Measurements from ENCODE around the gene OR10A6. TPM values are rescaled to one million over a fixed set of nuclear protein-coding genes. Genes with fewer than 3 reads are reported as not detected.
A peak's percentile ranks its signal among the peaks of the same experiment; 100 is the strongest.

OR10A6 gene
- total RNA-seq, 1 donor = under 0.01 TPM

- H3K4me3 ChIP-seq (ENCODE audit: low read depth, low read length) = no peak overlapping the region
- no peak for DNase-seq (ENCODE audit: low read depth)
- TF ChIP-seq CTCF (IDR thresholded peaks at IDR 0.05; ENCODE audit: insufficient read depth, low read depth, low read length) = no peak
Measured at GRCh38 chr11:7949934-7950333, 18.9 kb upstream of the OR10A6 start.

- DNase-seq (ENCODE audit: low read depth) = no peak
- H3K4me3 ChIP-seq (ENCODE audit: low read depth, low read length) = no peak overlapping the region
- no peak for TF ChIP-seq CTCF (IDR thresholded peaks at IDR 0.05; ENCODE audit: insufficient read depth, low read depth, low read length)
Measured at GRCh38 chr11:7944123-7944522, 13.1 kb upstream of the OR10A6 start.

GRCh38 chr11:7941608-7942007 is 10.5 kb upstream of the OR10A6 start, which contains the start of gene OR10A3:
TSS of gene OR10A3 (minus strand) at chr11:7941708. CDS start at chr11:7939520, 2,188 bp downstream.
- TF ChIP-seq CTCF (IDR thresholded peaks at IDR 0.05; ENCODE audit: insufficient read depth, low read depth, low read length) = no peak

GRCh38 chr11:7941146-7941545 is 10.1 kb upstream of the OR10A6 start:
- DNase-seq (ENCODE audit: low read depth) = no peak
- no peak for TF ChIP-seq CTCF (IDR thresholded peaks at IDR 0.05; ENCODE audit: insufficient read depth, low read depth, low read length)
- H3K4me3 ChIP-seq (ENCODE audit: low read depth, low read length) = no peak overlapping the region

More at GRCh38 chr11:7941608-7942007, 10.5 kb upstream of the OR10A6 start, which contains the start of gene OR10A3:
- H3K4me3 ChIP-seq (ENCODE audit: low read depth, low read length) = no peak within 1 kb of the TSS
- DNase-seq (ENCODE audit: low read depth) = no peak

- no peak for DNase-seq (ENCODE audit: low read depth)
- TF ChIP-seq CTCF (IDR thresholded peaks at IDR 0.05; ENCODE audit: insufficient read depth, low read depth, low read length) = no peak
Measured at GRCh38 chr11:7936615-7937014, 5.5 kb upstream of the OR10A6 start.

GRCh38 chr11:7927635-7928034 is 3.4 kb downstream of the OR10A6 start:
- peak; percentile 28 for DNase-seq (ENCODE audit: low read depth)
- TF ChIP-seq CTCF (IDR thresholded peaks at IDR 0.05; ENCODE audit: insufficient read depth, low read depth, low read length) = no peak
- no peak overlapping the region for H3K4me3 ChIP-seq (ENCODE audit: low read depth, low read length)

More at GRCh38 chr11:7936615-7937014, 5.5 kb upstream of the OR10A6 start:
- H3K4me3 ChIP-seq (ENCODE audit: low read depth, low read length) = no peak overlapping the region

GRCh38 chr11:7924536-7924935 is 6.5 kb downstream of the OR10A6 start:
- DNase-seq (ENCODE audit: low read depth) = no peak
- TF ChIP-seq CTCF (IDR thresholded peaks at IDR 0.05; ENCODE audit: insufficient read depth, low read depth, low read length) = no peak
- H3K4me3 ChIP-seq (ENCODE audit: low read depth, low read length) = no peak overlapping the region

All from fibroblast of villous mesenchyme (primary cell).